Memory B cell (primary cell): Measurements from ENCODE around the gene DERL3.

ENCODE experiments used
- ATAC-seq: fragments of 150-1000 bp; cut with Tn5 transposase; 2 replicates; pipeline ENCODE4 v1.10.0; 2021; ENCODE audit warnings: low read depth, mild to moderate bottlenecking, moderate library complexity
- DNase-seq, 2 donors: peaks; one replicate each; pipeline ENCODE4 v3.0.0; 2022; ENCODE audit warnings: low spot score in 2 of 2
- H3K27ac Mint-ChIP-seq: one replicate; pipeline ENCODE4 v1.8.0; 2022; ENCODE audit warnings: mild to moderate bottlenecking, moderate library complexity, mixed read lengths
- H3K27me3 Mint-ChIP-seq: one replicate; pipeline ENCODE4 v1.8.0; 2022; ENCODE audit warnings: mixed read lengths
- H3K36me3 Mint-ChIP-seq: one replicate; pipeline ENCODE4 v1.8.0; 2022; ENCODE audit warnings: mild to moderate bottlenecking, mixed read lengths
- H3K4me1 Mint-ChIP-seq: one replicate; pipeline ENCODE4 v1.8.0; 2022; ENCODE audit warnings: mixed read lengths
- H3K4me3 Mint-ChIP-seq: one replicate; pipeline ENCODE4 v1.8.0; 2022; ENCODE audit warnings: mild to moderate bottlenecking, moderate library complexity, mixed read lengths
- H3K9me3 Mint-ChIP-seq: one replicate; pipeline ENCODE4 v1.8.0; 2022; ENCODE audit warnings: mixed read lengths

DERL3 gene

GRCh38 chr22:23841292-23841691, 2.5 kb upstream of the DERL3 start:
- Mint-ChIP-seq H3K36me3 (no peaks in the 10 kb centered on the region), H3K27ac (peak overlapping the region; percentile 87), H3K27me3 (no peaks in the 10 kb centered on the region), H3K4me3 (no peak overlapping the region), H3K9me3 (no peaks in the 10 kb centered on the region), H3K4me1 (peaks cover 61% of the 10 kb centered on the region)
- DNase-seq (no peak), ATAC-seq (no peak)

DNA sequence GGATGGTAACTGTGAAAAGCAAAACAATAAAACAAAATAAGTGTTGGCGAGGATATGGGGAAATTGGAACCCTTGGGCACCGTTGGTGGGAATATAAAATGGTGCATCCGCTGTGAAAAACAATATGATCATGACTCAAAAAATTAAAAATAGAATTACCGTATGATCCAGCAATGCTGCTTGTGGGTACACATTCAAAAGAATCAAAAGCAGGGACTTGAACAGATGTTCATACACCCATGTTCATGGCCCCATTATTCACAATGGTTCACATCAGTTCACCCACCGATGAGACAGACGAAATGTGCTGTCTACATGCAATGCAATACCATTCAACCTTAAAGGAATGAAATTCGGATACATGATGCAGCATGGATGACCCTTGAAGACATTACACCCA, 1.2 kb upstream of the DERL3 start:
- peak overlapping the region; percentile 90 for H3K27ac Mint-ChIP-seq
- DNase-seq (no peak), ATAC-seq (no peak)
- H3K27me3 Mint-ChIP-seq = no peaks in the 10 kb centered on the region
- no peak overlapping the region for H3K4me3 Mint-ChIP-seq
- H3K9me3 Mint-ChIP-seq = no peaks in the 10 kb centered on the region
- peaks cover 2% of the 10 kb centered on the region for H3K36me3 Mint-ChIP-seq
- peaks cover 62% of the 10 kb centered on the region for H3K4me1 Mint-ChIP-seq

- no peaks in the 10 kb centered on the region for H3K27me3 Mint-ChIP-seq
- peak overlapping the region; percentile 82 for H3K4me3 Mint-ChIP-seq
- DNase-seq (no peak), ATAC-seq (peak; percentile 50)
- H3K27ac Mint-ChIP-seq = peak overlapping the region; percentile 90
- H3K36me3 Mint-ChIP-seq = peaks cover 2% of the 10 kb centered on the region
- no peaks in the 10 kb centered on the region for H3K9me3 Mint-ChIP-seq
- peaks cover 49% of the 10 kb centered on the region for H3K4me1 Mint-ChIP-seq
Measured at GRCh38 chr22:23837911-23838680, 710 bp downstream of the DERL3 start.

GRCh38 chr22:23837496-23837859, 1.3 kb downstream of the DERL3 start:
- Mint-ChIP-seq H3K36me3 (peaks cover 2% of the 10 kb centered on the region), H3K27ac (peak overlapping the region; percentile 90), H3K9me3 (no peaks in the 10 kb centered on the region), H3K4me3 (peak overlapping the region; percentile 82), H3K4me1 (peaks cover 43% of the 10 kb centered on the region), H3K27me3 (no peaks in the 10 kb centered on the region)
- DNase-seq (no peak), ATAC-seq (no peak)

GRCh38 chr22:23836692-23837495, 1.9 kb downstream of the DERL3 start:
- DNase-seq = no peak
- Mint-ChIP-seq H3K36me3 (peaks cover 2% of the 10 kb centered on the region), H3K27me3 (no peaks in the 10 kb centered on the region), H3K9me3 (no peaks in the 10 kb centered on the region), H3K4me1 (peaks cover 45% of the 10 kb centered on the region), H3K27ac (peak overlapping the region; percentile 90), H3K4me3 (peak overlapping the region; percentile 82)
- ATAC-seq = no peak

DNA sequence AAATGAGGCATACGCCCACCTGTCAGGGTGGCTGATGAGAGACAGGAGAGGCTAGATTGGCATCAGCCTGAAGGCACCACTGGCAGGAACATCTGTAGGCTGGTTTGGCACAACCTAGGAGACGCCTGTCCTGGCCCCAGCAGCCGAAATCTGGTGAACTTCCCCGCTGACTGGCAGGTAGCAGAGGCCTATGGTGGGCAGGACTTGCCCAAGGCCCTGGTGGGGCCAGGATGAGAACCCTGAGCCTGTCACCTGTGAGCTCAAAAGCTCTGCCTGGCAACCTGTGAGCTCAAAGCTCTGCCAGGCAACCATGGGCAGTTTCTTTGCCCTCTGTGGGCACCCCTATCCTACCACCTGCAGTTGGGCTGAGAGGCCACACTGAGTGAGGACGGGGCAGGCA, 2.5 kb downstream of the DERL3 start:
- Mint-ChIP-seq H3K27ac (peak overlapping the region; percentile 90), H3K27me3 (no peaks in the 10 kb centered on the region), H3K9me3 (no peaks in the 10 kb centered on the region), H3K4me3 (peak overlapping the region; percentile 53), H3K36me3 (peaks cover 2% of the 10 kb centered on the region), H3K4me1 (peaks cover 40% of the 10 kb centered on the region)
- DNase-seq (no peak), ATAC-seq (no peak)

DNA sequence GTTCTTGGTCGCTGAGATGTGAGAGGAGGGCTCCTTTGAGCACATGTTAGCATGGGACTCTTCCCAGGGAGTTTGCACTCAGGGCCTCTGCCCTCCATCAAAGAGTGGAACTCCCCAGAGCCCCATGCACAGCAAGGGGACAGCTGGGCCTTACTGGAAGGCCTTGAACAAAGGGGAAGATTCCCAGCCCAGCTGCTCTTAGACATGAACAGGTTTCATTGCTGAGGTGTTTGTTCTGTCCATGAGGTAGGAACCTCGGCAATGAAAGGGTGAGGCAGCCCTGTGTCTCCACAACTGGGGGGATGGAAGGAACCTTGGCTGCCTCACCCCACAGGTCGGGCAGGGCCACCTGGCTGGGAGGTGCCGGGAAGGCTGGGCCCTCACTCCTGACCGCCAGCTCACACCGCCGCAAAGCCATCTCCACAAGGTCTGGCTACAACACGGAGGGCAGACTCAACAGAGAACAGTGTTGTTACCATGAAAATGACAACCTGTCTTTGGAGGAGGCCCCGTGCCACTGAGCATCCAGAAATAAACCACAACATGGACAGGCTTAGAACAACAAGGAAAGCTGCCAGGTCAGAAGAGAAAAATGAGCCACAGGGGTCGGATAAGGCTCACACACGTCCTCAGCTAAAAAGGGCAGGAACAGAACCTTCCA, 3.2 kb downstream of the DERL3 start:
- Mint-ChIP-seq H3K27me3 (no peaks in the 10 kb centered on the region), H3K4me3 (no peak overlapping the region), H3K9me3 (no peaks in the 10 kb centered on the region), H3K36me3 (peaks cover 3% of the 10 kb centered on the region), H3K27ac (peak overlapping the region; percentile 90), H3K4me1 (peaks cover 36% of the 10 kb centered on the region)
- no peak for ATAC-seq
- no peak for DNase-seq

- H3K4me1 Mint-ChIP-seq = peaks cover 40% of the 10 kb centered on the region
- ATAC-seq = no peak
- peak overlapping the region; percentile 90 for H3K27ac Mint-ChIP-seq
- H3K9me3 Mint-ChIP-seq = no peaks in the 10 kb centered on the region
- no peak overlapping the region for H3K4me3 Mint-ChIP-seq
- no peak for DNase-seq
- H3K27me3 Mint-ChIP-seq = no peaks in the 10 kb centered on the region
- H3K36me3 Mint-ChIP-seq = peaks cover 6% of the 10 kb centered on the region
Measured at GRCh38 chr22:23834793-23835483, 3.9 kb downstream of the DERL3 start.

GRCh38 chr22:23834406-23834792, 4.4 kb downstream of the DERL3 start:
- ATAC-seq = no peak
- no peak overlapping the region for H3K27ac Mint-ChIP-seq

GRCh38 chr22:23833911-23834317, 4.9 kb downstream of the DERL3 start:
- H3K9me3 Mint-ChIP-seq = no peaks in the 10 kb centered on the region
- ATAC-seq (no peak), DNase-seq (no peak)
- peaks cover 42% of the 10 kb centered on the region for H3K4me1 Mint-ChIP-seq
- H3K27me3 Mint-ChIP-seq = no peaks in the 10 kb centered on the region
- peaks cover 9% of the 10 kb centered on the region for H3K36me3 Mint-ChIP-seq
- no peak overlapping the region for H3K27ac Mint-ChIP-seq
- no peak overlapping the region for H3K4me3 Mint-ChIP-seq

More at GRCh38 chr22:23834406-23834792, 4.4 kb downstream of the DERL3 start:
- Mint-ChIP-seq H3K4me1 (peaks cover 41% of the 10 kb centered on the region), H3K27me3 (no peaks in the 10 kb centered on the region), H3K36me3 (peaks cover 6% of the 10 kb centered on the region), H3K9me3 (no peaks in the 10 kb centered on the region), H3K4me3 (no peak overlapping the region)
- no peak for DNase-seq

- Mint-ChIP-seq H3K36me3 (peaks cover 12% of the 10 kb centered on the region), H3K4me1 (peaks cover 46% of the 10 kb centered on the region), H3K27ac (no peak overlapping the region)
Measured at GRCh38 chr22:23833017-23833751, 5.6 kb downstream of the DERL3 start.

GRCh38 chr22:23832226-23833016, 6.4 kb downstream of the DERL3 start:
- peaks cover 41% of the 10 kb centered on the region for H3K4me1 Mint-ChIP-seq
- H3K27me3 Mint-ChIP-seq = no peaks in the 10 kb centered on the region
- H3K36me3 Mint-ChIP-seq = peaks cover 14% of the 10 kb centered on the region
- no peak for ATAC-seq
- H3K27ac Mint-ChIP-seq = no peak overlapping the region
- no peak overlapping the region for H3K4me3 Mint-ChIP-seq
- no peaks in the 10 kb centered on the region for H3K9me3 Mint-ChIP-seq
- no peak for DNase-seq

More at GRCh38 chr22:23833017-23833751, 5.6 kb downstream of the DERL3 start:
- H3K27me3 Mint-ChIP-seq = no peaks in the 10 kb centered on the region
- no peaks in the 10 kb centered on the region for H3K9me3 Mint-ChIP-seq
- DNase-seq = no peak
- ATAC-seq = no peak
- no peak overlapping the region for H3K4me3 Mint-ChIP-seq

DNA sequence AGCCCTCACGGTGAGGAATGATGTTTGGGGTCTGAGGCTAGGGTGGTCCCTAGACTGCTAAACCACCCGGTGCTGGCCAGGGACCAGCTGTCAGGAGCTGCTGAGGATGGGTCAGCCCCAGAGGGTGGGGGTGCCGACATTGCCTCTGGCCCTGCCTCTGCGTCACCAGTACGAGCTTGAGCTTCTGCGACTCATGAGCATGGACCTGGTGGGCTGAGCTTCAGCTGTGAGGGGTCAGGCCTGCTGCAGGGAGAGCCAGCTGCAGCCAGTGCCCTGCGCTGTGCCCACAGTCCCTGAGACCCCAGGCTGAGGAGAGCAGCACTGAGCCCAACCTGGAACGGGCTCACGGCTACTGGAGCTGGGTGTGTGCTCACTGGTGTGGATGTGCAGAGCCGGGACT, 7.0 kb downstream of the DERL3 start:
- no peak overlapping the region for H3K4me3 Mint-ChIP-seq
- DNase-seq (no peak), ATAC-seq (no peak)
- peaks cover 35% of the 10 kb centered on the region for H3K4me1 Mint-ChIP-seq
- no peaks in the 10 kb centered on the region for H3K9me3 Mint-ChIP-seq
- no peak overlapping the region for H3K27ac Mint-ChIP-seq
- no peaks in the 10 kb centered on the region for H3K27me3 Mint-ChIP-seq
- peaks cover 14% of the 10 kb centered on the region for H3K36me3 Mint-ChIP-seq
